HEK293 (cell line): ENCODE results near the gene DCLK1.

ENCODE experiments used
- CTCF ChIA-PET: fragments of 350-600 bp; formaldehyde crosslinking; extraction: SDS; loops from one replicate; lab custom pipeline; 2021; ENCODE audit warnings: antibody characterized with exemption; lab: Yijun Ruan, JAX
- POLR2A ChIA-PET: fragments of 300-600 bp; formaldehyde crosslinking; extraction: SDS; loops from one replicate; lab custom pipeline; 2020; ENCODE audit warnings: antibody characterized with exemption, inconsistent platforms; lab: Yijun Ruan, JAX
- H3K27ac ChIP-seq: fragments of 200-500 bp; sonication (Bioruptor generic); 2 replicates; pipeline ENCODE4 v1.5.1; 2014; ENCODE audit warnings: low read depth, low read length, control low read depth, inconsistent platforms; ENCODE audit errors: extremely low read depth
- H3K36me3 ChIP-seq, 2 experiments: fragments of 200-500 bp in 1 of 2; sonication (Bioruptor generic) in 1 of 2; 1 replicate in 1 of 2; 2 replicates in 1 of 2; pipeline ENCODE4 v1.5.1; 2014 to 2017; ENCODE audit warnings: inconsistent platforms in 2 of 2, low read length in 2 of 2; ENCODE audit not compliant: control insufficient read depth in 2 of 2, insufficient read depth in 1 of 2
- H3K4me1 ChIP-seq: fragments of 200-500 bp; sonication (Bioruptor generic); 2 replicates; pipeline ENCODE4 v1.5.1; 2014; ENCODE audit warnings: mild to moderate bottlenecking, low read length, inconsistent platforms; ENCODE audit not compliant: control insufficient read depth, insufficient read depth
- H3K4me3 ChIP-seq: 2 replicates; pipeline ENCODE4 v1.5.1; 2011; ENCODE audit warnings: low read depth, mild to moderate bottlenecking, control low read depth, low read length, moderate library complexity
- H3K9me3 ChIP-seq: fragments of 200-500 bp; sonication (Bioruptor generic); 2 replicates; pipeline ENCODE4 v1.5.1; 2014; ENCODE audit warnings: low read depth, low read length, inconsistent platforms; ENCODE audit not compliant: control insufficient read depth, insufficient read depth
- EGR2 ChIP-seq: fragments of 450-650 bp; formaldehyde crosslinking; IDR thresholded peaks from 2 replicates; pipeline ENCODE4 v1.5.1; 2016; ENCODE audit warnings: low read depth, missing biosample characterization, missing genetic modification characterization
- HOXD13 ChIP-seq: sonication (generic); formaldehyde crosslinking; IDR thresholded peaks from 2 replicates; pipeline ENCODE4 v1.8.0; 2022; ENCODE audit warnings: missing genetic modification reagents, borderline replicate concordance
- KLF16 ChIP-seq: fragments of 450-650 bp; formaldehyde crosslinking; IDR thresholded peaks from 2 replicates; pipeline ENCODE4 v1.5.1; 2017; ENCODE audit warnings: missing biosample characterization, missing genetic modification characterization
- REPIN1 ChIP-seq: fragments of 450-650 bp; formaldehyde crosslinking; IDR thresholded peaks from 2 replicates; pipeline ENCODE4 v1.5.1; 2017; ENCODE audit warnings: missing biosample characterization, missing genetic modification characterization, low read depth
- SP3 ChIP-seq: fragments of 450-650 bp; formaldehyde crosslinking; IDR thresholded peaks from 2 replicates; pipeline ENCODE4 v1.5.1; 2016; ENCODE audit warnings: missing biosample characterization, missing genetic modification characterization
- ZFHX2 ChIP-seq: fragments of 450-650 bp; formaldehyde crosslinking; conservative IDR thresholded peaks from 2 replicates; pipeline ENCODE4 v1.5.1; 2016; ENCODE audit warnings: missing biosample characterization, missing genetic modification characterization
- ZIC2 ChIP-seq: fragments of 450-650 bp; formaldehyde crosslinking; IDR thresholded peaks from 2 replicates; pipeline ENCODE4 v1.5.1; 2016; ENCODE audit warnings: missing biosample characterization, missing genetic modification characterization
- ZNF157 ChIP-seq: fragments of 450-650 bp; formaldehyde crosslinking; IDR thresholded peaks from 2 replicates; pipeline ENCODE4 v1.5.1; 2016; ENCODE audit warnings: missing biosample characterization, missing genetic modification characterization
- ZNF221 ChIP-seq: fragments of 450-650 bp; formaldehyde crosslinking; IDR thresholded peaks from 2 replicates; pipeline ENCODE4 v1.5.1; 2017; ENCODE audit warnings: missing biosample characterization, missing genetic modification characterization, borderline replicate concordance
- ZNF223 ChIP-seq: fragments of 450-650 bp; formaldehyde crosslinking; IDR thresholded peaks from 2 replicates; pipeline ENCODE4 v1.5.1; 2016; ENCODE audit warnings: missing biosample characterization, missing genetic modification characterization
- ZNF274 ChIP-seq, 2 experiments: fragments of 200-500 bp in 1 of 2; fragments of 450-650 bp in 1 of 2; sonication (Bioruptor generic) in 1 of 2; formaldehyde crosslinking in 1 of 2; IDR thresholded peaks; 2 replicates each; pipeline versions ENCODE4 v1.5.1 to v1.6.1; 2014 to 2016; ENCODE audit warnings: borderline replicate concordance in 1 of 2, inconsistent platforms in 1 of 2, low read length in 1 of 2, missing biosample characterization in 1 of 2, missing genetic modification characterization in 1 of 2
- ZNF48 ChIP-seq: fragments of 450-650 bp; formaldehyde crosslinking; IDR thresholded peaks from 2 replicates; pipeline ENCODE4 v1.5.1; 2016; ENCODE audit warnings: missing biosample characterization, missing genetic modification characterization
- ZNF549 ChIP-seq: fragments of 450-650 bp; IDR thresholded peaks from 2 replicates; pipeline ENCODE4 v1.5.1; 2018; ENCODE audit warnings: missing biosample characterization, missing genetic modification characterization, mild to moderate bottlenecking, inconsistent platforms, moderate library complexity
- ZNF747 ChIP-seq: fragments of 450-650 bp; formaldehyde crosslinking; IDR thresholded peaks from 2 replicates; pipeline ENCODE4 v1.5.1; 2016; ENCODE audit warnings: missing biosample characterization, missing genetic modification characterization
- TF ChIP-seq, protein P1 (sequence below): fragments of 450-650 bp; formaldehyde crosslinking; IDR thresholded peaks from 2 replicates; pipeline ENCODE4 v1.5.1; 2016; ENCODE audit warnings: missing biosample characterization, missing genetic modification characterization
- TF ChIP-seq, protein P2 (sequence below): fragments of 450-650 bp; formaldehyde crosslinking; IDR thresholded peaks from 2 replicates; pipeline ENCODE4 v1.5.1; 2016; ENCODE audit warnings: missing biosample characterization, missing genetic modification characterization
- TF ChIP-seq, protein P3 (sequence below): fragments of 450-650 bp; formaldehyde crosslinking; optimal IDR thresholded peaks from 2 replicates; pipeline ENCODE3; 2016; ENCODE audit warnings: missing biosample characterization, mild to moderate bottlenecking, missing genetic modification characterization
- TF ChIP-seq, protein P4 (sequence below): fragments of 450-650 bp; formaldehyde crosslinking; IDR thresholded peaks from 2 replicates; pipeline ENCODE4 v1.5.1; 2016; ENCODE audit warnings: missing biosample characterization, missing genetic modification characterization, borderline replicate concordance
- TF ChIP-seq, protein P5 (sequence below): fragments of 450-650 bp; formaldehyde crosslinking; IDR thresholded peaks from 2 replicates; pipeline ENCODE4 v1.5.1; 2016; ENCODE audit warnings: missing biosample characterization, missing genetic modification characterization, low read depth

DCLK1 gene

DNA sequence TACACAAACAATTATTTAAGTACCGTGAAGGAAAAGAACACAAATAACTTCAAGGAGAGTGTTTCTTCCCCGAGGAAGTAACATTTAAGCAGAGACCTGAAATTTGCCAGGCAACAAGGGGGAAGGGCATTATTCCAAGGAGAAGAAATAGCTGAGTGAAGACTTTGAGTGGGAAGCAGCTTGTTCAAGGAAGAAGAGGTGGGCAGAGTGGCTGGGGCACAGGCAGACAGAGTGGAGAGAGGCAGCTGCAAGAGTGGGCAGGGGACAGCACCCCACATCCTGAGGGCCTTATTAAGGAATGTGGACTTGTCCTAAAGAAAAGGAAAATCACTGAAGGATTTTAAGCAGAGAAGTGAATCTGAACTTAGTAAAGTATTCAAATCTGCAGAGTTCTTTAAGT, 4.7 kb upstream of the DCLK1 start:
- Histone ChIP-seq H3K9me3 (no peaks in the 10 kb centered on the region), H3K36me3 (no peaks in the 10 kb centered on the region), H3K4me1 (no peaks in the 10 kb centered on the region), H3K27ac (no peak overlapping the region), H3K4me3 (no peak overlapping the region)
- POLR2A ChIA-PET = no interaction called here
- CTCF ChIA-PET = no interaction called here
- TF ChIP-seq EGR2 (tag by site-specific recombination) (peak; percentile 91), ZIC2 (tag by site-specific recombination) (no peak), ZFHX2 (tag by site-specific recombination) (peak; percentile 82)

DNA sequence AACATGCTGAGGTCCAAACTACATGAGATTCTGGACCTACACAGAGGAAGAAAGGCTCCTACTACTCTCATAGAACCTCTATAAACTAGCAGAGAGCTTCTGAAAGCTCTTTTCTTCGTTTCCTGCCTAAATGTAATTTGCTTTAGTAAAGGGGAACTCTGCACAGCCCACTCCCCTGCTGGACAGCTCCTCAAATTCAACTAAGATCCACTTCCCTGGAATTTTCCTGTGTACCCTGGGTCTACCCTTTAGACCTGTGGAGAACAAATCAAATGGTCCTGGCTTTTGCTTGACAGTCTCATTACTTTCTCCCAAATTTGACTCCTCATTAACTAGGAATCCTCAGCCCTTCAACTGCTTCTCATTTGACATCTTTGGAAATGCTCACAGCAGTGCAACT, 3.5 kb upstream of the DCLK1 start:
- Histone ChIP-seq H3K36me3 (no peaks in the 10 kb centered on the region), H3K9me3 (no peaks in the 10 kb centered on the region), H3K4me1 (0 out of 2 replicates have a peak, but pooled peaks cover 2% of the 10 kb centered on the region), H3K27ac (no peak overlapping the region), H3K4me3 (no peak overlapping the region)
- ChIA-PET POLR2A (no interaction called here), CTCF (interaction anchor here (0.5 to 0.6 kb wide), 2 partner anchors 139 to 140 kb away, joined by 3 read pairs; no protein-coding TSS in a partner anchor)
- TF ChIP-seq KLF16 (tag by site-specific recombination) = no peak
- TF ChIP-seq ZNF223 (tag by site-specific recombination) = no peak
- no peak for TF ChIP-seq SP3
- TF ChIP-seq ZNF48 (tag by site-specific recombination) = no peak
- TF ChIP-seq REPIN1 (tag by site-specific recombination) = no peak
- TF ChIP-seq, protein P1, sequence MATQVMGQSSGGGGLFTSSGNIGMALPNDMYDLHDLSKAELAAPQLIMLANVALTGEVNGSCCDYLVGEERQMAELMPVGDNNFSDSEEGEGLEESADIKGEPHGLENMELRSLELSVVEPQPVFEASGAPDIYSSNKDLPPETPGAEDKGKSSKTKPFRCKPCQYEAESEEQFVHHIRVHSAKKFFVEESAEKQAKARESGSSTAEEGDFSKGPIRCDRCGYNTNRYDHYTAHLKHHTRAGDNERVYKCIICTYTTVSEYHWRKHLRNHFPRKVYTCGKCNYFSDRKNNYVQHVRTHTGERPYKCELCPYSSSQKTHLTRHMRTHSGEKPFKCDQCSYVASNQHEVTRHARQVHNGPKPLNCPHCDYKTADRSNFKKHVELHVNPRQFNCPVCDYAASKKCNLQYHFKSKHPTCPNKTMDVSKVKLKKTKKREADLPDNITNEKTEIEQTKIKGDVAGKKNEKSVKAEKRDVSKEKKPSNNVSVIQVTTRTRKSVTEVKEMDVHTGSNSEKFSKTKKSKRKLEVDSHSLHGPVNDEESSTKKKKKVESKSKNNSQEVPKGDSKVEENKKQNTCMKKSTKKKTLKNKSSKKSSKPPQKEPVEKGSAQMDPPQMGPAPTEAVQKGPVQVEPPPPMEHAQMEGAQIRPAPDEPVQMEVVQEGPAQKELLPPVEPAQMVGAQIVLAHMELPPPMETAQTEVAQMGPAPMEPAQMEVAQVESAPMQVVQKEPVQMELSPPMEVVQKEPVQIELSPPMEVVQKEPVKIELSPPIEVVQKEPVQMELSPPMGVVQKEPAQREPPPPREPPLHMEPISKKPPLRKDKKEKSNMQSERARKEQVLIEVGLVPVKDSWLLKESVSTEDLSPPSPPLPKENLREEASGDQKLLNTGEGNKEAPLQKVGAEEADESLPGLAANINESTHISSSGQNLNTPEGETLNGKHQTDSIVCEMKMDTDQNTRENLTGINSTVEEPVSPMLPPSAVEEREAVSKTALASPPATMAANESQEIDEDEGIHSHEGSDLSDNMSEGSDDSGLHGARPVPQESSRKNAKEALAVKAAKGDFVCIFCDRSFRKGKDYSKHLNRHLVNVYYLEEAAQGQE (tag by site-specific recombination) = peak; percentile 85

DNA sequence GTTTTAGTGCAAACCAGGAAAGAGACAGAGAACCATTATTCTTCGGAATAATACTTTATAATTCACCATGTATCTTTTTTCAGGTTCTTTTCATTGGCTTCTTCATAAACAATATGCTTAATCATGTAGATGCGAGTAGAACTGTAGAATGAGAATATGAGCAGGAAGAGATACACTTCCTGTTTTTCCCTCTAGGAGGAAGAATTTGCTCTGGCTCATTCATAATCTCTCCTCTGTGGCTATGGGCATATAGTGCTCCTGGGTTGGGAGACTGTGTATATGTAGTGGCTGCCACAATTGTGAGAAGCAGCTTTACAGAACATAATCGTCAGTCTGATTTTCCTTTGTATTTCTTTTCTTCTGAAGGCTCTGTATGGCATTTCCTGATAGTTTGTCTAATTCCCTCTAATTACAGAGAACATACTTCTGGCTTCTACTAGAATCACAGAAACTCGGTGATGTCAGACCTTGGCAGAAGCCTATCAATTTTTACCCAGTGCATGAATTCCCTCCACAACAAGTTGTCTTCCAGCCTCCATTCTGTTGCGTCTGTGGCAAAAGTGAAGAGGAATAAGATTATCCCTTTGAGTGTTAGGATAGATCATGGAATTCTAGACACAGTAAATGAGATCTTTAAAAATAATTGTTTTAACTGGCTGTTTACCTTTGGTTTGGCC, 2.9 kb upstream of the DCLK1 start:
- Histone ChIP-seq H3K4me3 (no peak overlapping the region), H3K27ac (no peak overlapping the region)
- POLR2A ChIA-PET = no interaction called here
- TF ChIP-seq HOXD13 = no peak
- no peak for TF ChIP-seq ZNF157 (tag by site-specific recombination)
- TF ChIP-seq ZNF747 (tag by site-specific recombination) = no peak
- TF ChIP-seq, protein P2, sequence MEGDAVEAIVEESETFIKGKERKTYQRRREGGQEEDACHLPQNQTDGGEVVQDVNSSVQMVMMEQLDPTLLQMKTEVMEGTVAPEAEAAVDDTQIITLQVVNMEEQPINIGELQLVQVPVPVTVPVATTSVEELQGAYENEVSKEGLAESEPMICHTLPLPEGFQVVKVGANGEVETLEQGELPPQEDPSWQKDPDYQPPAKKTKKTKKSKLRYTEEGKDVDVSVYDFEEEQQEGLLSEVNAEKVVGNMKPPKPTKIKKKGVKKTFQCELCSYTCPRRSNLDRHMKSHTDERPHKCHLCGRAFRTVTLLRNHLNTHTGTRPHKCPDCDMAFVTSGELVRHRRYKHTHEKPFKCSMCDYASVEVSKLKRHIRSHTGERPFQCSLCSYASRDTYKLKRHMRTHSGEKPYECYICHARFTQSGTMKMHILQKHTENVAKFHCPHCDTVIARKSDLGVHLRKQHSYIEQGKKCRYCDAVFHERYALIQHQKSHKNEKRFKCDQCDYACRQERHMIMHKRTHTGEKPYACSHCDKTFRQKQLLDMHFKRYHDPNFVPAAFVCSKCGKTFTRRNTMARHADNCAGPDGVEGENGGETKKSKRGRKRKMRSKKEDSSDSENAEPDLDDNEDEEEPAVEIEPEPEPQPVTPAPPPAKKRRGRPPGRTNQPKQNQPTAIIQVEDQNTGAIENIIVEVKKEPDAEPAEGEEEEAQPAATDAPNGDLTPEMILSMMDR (tag by site-specific recombination) = no peak
- TF ChIP-seq ZNF549 (tag by site-specific recombination) = no peak
- no peak for TF ChIP-seq ZNF221 (tag by site-specific recombination)
- TF ChIP-seq, protein P3, sequence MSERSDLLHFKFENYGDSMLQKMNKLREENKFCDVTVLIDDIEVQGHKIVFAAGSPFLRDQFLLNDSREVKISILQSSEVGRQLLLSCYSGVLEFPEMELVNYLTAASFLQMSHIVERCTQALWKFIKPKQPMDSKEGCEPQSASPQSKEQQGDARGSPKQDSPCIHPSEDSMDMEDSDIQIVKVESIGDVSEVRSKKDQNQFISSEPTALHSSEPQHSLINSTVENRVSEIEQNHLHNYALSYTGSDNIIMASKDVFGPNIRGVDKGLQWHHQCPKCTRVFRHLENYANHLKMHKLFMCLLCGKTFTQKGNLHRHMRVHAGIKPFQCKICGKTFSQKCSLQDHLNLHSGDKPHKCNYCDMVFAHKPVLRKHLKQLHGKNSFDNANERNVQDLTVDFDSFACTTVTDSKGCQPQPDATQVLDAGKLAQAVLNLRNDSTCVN = no peak
- TF ChIP-seq, protein P4, sequence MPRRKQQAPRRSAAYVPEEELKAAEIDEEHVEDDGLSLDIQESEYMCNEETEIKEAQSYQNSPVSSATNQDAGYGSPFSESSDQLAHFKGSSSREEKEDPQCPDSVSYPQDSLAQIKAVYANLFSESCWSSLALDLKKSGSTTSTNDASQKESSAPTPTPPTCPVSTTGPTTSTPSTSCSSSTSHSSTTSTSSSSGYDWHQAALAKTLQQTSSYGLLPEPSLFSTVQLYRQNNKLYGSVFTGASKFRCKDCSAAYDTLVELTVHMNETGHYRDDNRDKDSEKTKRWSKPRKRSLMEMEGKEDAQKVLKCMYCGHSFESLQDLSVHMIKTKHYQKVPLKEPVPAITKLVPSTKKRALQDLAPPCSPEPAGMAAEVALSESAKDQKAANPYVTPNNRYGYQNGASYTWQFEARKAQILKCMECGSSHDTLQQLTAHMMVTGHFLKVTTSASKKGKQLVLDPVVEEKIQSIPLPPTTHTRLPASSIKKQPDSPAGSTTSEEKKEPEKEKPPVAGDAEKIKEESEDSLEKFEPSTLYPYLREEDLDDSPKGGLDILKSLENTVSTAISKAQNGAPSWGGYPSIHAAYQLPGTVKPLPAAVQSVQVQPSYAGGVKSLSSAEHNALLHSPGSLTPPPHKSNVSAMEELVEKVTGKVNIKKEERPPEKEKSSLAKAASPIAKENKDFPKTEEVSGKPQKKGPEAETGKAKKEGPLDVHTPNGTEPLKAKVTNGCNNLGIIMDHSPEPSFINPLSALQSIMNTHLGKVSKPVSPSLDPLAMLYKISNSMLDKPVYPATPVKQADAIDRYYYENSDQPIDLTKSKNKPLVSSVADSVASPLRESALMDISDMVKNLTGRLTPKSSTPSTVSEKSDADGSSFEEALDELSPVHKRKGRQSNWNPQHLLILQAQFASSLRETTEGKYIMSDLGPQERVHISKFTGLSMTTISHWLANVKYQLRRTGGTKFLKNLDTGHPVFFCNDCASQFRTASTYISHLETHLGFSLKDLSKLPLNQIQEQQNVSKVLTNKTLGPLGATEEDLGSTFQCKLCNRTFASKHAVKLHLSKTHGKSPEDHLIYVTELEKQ (tag by site-specific recombination) = no peak
- TF ChIP-seq ZNF274 (IDR thresholded peaks at IDR 0.05; ENCODE audit: low read length) = no peak
- no peak for TF ChIP-seq ZNF274 (tag by site-specific recombination; IDR thresholded peaks at IDR 0.05; ENCODE audit: borderline replicate concordance)
- TF ChIP-seq, protein P5, sequence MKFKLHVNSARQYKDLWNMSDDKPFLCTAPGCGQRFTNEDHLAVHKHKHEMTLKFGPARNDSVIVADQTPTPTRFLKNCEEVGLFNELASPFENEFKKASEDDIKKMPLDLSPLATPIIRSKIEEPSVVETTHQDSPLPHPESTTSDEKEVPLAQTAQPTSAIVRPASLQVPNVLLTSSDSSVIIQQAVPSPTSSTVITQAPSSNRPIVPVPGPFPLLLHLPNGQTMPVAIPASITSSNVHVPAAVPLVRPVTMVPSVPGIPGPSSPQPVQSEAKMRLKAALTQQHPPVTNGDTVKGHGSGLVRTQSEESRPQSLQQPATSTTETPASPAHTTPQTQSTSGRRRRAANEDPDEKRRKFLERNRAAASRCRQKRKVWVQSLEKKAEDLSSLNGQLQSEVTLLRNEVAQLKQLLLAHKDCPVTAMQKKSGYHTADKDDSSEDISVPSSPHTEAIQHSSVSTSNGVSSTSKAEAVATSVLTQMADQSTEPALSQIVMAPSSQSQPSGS (tag by site-specific recombination) = no peak

More for the DNA sequence above, 2.9 kb upstream of the DCLK1 start:
- H3K9me3 ChIP-seq = no peaks in the 10 kb centered on the region
- CTCF ChIA-PET = interaction anchor here (0.6 kb wide), 1 partner anchor 139 kb away, joined by 3 read pairs; no protein-coding TSS in a partner anchor
- H3K4me1 ChIP-seq = 0 out of 2 replicates have a peak, but pooled peaks cover 2% of the 10 kb centered on the region
- H3K36me3 ChIP-seq = no peaks in the 10 kb centered on the region
